Stimulated activated naive CD8-positive, alpha-beta T cell treated with anti-CD3 and anti-CD28 coated beads, Interleukin-15, Interleukin-2, amounts not matched to agents 100 U/mL and 50 U/mL, for 24 hours (primary cell): ENCODE data around the gene KDM4C.

Source experiments
- ATAC-seq: fragments of 150-1000 bp; cut with Tn5 transposase; one replicate; pipeline ENCODE4 v1.10.0; 2021
- DNase-seq: peaks from one replicate; pipeline ENCODE4 v3.0.0; 2021

The KDM4C gene

DNA sequence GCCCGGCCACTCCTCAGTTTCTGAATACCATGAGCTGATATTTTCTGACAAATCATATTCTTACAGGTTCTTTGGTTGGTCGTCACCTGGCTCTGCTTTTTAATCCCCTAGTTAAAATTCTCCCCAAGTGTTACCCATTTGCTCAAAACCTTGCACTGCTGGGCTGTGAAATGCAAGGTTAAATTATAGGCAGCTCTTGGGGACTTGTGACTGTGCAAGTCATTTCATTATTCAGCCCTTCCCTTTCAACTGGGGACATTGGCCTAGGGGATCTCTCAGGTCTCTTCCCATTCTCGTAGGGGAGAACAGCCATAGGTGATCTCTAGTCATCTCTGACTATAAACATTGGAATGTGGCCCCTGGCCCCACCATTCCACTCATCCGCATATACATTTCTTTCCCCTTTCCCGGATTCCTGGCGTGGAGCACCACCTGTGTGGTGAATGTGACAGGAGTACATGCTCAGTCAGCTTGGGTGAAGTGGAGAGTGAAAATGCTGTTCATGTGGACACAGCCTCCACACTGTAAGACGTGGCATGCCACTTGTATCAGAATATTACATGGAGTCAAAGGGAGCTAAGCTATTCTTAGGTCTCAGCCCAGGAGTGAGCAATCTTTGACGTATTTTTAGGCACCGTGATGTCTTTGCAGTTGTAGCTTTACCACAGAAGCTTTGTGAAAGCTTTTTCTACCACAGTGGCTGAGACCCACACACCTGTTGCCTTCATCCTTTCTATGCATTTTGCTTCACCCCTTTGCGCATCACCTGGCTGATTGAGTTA is 386.7 kb downstream of the KDM4C start:
- no peak for ATAC-seq
- no peak for DNase-seq

DNA sequence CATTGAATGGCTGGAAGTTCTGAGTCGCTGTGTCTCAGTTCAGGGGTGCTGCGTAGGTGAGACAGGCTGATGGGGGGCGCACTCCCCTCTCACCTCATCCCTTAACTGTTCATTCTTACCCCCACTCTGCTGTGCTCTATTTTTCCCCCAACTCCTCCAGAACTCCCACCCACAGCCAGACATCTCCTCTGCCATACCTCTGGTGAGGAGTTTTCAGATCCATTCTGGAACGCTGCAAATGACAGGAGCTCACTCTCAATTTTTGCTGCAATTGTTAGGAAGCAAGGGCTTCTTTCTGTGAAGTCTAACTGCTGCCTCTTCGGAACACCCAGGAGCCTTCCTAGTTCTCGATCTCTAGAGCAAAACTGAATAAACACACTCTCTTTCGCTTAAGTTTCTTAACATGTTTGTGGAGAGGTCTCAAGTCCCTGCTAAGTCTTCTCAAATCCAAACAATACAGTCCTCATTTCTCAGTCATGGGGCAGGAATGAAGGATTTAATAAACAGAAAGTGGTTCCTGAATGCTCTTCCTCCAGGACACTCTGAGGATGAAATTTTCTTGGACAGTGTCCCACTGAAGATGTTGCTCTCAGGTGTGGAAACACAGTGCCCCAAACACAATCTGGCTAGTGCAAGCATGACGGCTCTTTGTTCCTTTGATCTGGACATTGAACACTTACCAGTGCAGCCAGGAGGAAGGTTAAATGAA is 387.7 kb downstream of the KDM4C start:
- DNase-seq, result no peak
- no peak for ATAC-seq

- ATAC-seq (no peak), DNase-seq (no peak)
Observed at GRCh38 chr9:7146582-7146981, 388.8 kb downstream of the KDM4C start.

- ATAC-seq (no peak), DNase-seq (no peak)
Observed at GRCh38 chr9:7147121-7148090, 389.6 kb downstream of the KDM4C start.

- ATAC-seq, result no peak
- DNase-seq, result no peak
Observed at GRCh38 chr9:7148243-7148765, 390.5 kb downstream of the KDM4C start.

DNA sequence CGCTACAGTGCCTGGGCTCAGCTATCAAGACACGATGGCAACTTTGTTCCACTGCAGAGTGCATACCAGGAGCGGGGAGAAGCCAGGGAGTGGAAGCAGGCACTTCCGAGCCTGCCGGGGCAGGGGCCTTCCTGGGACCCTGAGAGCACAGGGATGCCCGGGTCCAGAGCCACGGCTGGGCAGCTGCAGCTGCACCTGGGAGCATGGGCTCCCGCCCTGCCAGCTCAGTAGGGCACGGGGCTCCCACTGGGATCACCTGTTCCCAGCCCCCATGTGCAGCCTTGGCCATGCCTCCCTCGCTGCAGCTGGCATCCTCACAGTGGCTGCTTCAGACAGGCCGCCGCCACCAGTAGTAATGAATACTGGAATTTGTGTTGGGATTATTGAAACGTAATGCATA is 391.5 kb downstream of the KDM4C start:
- ATAC-seq (peak; percentile 19), DNase-seq (no peak)

GRCh38 chr9:7150153-7150890 is 392.5 kb downstream of the KDM4C start:
- ATAC-seq, result no peak

GRCh38 chr9:7153134-7153533 is 395.4 kb downstream of the KDM4C start:
- no peak for ATAC-seq
- no peak for DNase-seq

More at GRCh38 chr9:7150153-7150890, 392.5 kb downstream of the KDM4C start:
- DNase-seq, result no peak

DNA sequence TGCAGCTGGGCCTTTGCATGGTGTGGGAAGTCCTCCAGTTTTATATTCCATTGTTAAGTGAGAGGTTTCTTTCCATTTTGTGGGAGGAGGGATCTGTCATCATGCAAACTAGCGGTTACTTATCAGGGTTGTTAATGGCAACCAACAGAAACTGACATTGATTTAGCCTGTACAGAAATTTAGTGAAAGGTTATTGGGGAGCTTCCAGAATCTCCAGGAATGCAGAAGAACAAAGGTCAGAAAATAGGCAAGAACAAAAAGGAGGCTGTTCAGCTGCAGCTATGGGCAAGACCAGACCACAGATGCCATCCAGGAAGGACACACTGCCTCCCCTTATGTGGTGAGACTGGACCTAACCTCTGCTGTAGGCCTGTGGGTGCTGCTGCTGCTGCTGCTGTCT is 395.8 kb downstream of the KDM4C start:
- ATAC-seq (no peak), DNase-seq (no peak)

DNA sequence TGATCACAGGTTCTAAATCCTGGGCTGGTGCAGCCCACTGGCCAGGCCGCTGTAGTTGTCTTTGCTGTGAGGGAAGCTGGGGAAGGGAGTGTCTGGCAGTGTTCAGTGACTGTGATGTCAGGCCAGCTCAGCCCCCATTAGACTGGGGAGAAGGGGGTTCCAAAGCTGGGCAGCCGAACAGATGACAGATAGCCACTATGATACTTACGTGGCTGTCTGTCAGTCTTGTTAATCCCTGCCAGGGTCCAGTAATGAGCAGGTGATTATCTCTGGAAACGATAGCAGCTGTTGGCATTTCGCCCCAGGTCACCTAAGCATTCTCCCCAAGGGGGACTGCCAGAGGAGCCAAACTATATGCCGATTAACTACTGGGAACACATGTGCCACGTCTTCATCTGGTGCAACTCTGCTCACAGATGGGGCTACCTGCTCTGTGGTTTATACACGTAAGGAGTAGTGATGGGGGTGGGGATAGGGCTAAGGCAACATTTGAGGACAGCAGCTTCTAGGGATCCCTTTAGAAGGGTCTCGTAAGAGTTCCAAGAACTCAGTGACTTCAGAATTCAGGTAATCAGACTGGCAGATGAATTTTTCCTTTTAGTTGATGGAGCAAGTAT is 396.3 kb downstream of the KDM4C start:
- DNase-seq (no peak), ATAC-seq (no peak)

DNA sequence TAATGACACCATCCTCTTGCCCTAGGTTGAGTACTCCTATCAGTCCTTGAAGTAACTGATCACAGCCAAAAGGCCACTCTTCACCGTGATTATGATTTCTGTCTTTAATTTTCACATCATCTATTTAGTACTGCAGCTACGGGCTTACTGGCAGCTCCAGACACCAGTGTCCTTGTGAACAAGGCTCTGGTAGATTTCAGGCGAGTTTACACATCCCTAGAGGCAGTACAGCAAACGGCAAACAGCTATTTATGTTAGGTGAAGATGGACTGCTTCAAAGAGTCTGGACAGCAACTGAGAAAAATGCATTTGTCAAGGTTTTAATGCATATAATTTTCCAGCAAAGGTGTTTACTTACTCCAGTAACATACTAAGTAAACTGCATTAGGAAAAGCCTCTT is 396.9 kb downstream of the KDM4C start:
- ATAC-seq, result no peak
- DNase-seq, result no peak

DNA sequence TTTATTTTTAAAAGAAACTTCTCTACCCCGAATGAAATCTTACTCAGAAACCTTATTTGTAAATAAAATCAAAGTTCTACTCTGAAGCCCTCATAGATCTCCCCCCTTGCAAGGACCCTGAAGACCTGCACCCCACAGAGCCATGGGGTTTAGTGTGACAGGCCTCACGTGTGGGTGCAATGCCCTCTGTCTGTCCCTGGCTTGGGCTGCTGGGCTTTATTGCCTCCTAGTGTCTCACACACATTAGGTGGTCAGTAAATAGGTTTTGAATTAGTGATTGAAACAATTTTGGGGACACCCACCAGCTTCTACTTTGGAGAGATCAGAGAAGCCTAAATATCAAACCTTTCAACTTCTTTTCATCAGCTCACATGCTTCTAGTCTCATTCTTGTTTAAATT is 403.7 kb downstream of the KDM4C start:
- DNase-seq (no peak), ATAC-seq (no peak)

DNA sequence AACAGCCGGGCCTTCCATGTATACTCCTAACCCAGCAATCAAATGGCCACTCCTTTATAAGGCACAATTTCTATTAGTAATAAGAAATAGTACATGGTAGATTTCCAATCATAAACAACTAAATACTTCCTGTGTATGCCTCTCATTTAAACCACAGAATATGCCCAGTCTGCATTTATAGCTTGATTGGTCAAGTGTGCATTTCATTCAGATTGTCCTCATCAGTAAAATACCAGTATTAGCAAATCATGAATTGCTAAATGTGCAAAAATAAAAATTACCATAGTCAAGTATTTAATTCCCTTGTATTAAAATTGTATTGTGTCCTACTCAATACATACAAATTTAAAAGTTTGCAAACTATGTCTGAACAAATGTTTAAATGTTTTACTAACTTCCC is 406.2 kb downstream of the KDM4C start:
- no peak for DNase-seq
- no peak for ATAC-seq

DNA sequence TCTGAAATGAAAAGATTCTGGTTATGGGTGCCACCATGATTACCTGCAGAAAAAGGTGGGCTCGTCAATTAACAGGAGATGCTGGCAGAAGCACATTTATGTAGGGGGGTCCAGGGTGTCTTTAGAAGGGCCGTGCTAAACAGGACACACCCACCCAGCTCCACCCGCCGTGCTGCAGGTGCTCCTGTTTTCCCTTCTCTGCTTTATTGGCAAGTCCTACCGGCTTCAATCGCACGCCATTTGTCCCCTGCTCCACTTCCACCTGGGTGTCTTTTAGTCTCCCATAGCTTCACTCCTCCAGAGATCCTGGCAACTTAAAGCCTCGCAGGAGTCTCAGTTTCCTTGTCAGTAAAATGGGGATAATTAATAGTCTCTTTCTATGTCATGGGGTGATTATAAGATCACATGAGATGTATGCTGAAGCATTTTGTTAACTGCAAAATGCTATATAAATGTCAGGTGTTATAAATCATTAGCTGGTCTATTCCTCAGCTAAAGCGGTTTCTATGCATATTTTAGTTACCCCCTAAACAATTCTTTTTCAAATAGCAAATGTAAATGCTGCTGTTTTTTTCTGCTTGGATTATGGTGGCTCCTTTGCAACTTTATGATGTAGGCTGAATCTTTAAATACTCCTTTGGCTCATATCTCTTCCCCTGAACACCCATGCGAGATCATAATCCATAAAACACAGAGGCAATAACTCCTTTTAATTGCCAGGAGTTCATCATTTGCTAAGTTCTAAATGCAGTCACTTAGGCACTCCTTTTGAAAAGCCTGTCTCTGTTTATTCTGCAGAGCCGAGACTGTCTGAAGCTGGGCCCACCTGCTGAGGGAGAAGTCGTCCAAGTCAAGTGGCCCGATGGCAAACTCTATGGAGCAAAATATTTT is 406.9 kb downstream of the KDM4C start:
- ATAC-seq, result no peak
- no peak for DNase-seq

GRCh38 chr9:7165331-7165975 is 407.7 kb downstream of the KDM4C start:
- ATAC-seq, result no peak
- no peak for DNase-seq

DNA sequence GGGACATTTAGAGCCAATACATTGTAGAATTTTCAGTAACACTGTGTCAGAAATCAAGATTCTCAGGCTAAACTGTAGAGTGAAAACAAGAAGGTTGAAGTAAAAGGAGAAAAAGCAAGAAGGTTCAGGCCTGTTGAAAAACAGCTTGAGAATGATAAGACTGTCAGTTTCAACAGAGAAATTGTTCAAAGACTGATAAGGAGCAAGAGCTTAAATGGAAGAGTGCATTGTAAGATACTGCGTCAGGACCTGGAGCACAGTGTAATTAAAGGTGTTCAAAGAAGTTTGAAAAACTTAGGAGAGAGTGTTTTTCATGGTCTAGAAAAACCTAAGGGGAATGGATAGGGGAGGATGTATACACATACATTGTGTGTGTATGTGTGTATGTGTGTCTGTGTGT is 408.3 kb downstream of the KDM4C start:
- ATAC-seq (no peak), DNase-seq (no peak)

- ATAC-seq, result no peak
- DNase-seq, result no peak
Observed at GRCh38 chr9:7169717-7170389, 412.1 kb downstream of the KDM4C start.

- DNase-seq (no peak), ATAC-seq (no peak)
Observed at GRCh38 chr9:7171396-7172153, 413.8 kb downstream of the KDM4C start.
